Muscle layer of duodenum (tissue), 2 donors: ENCODE measurements around the gene BICD1.

Experiments
- H3K27ac ChIP-seq: one replicate; pipeline ENCODE4 v1.7.0; 2013; ENCODE audit warnings: mild to moderate bottlenecking, low read length
- H3K27me3 ChIP-seq: one replicate; pipeline ENCODE4 v1.7.0; 2013; ENCODE audit warnings: low read depth, mild to moderate bottlenecking, control low read depth, low read length
- H3K36me3 ChIP-seq, 2 donors: one replicate each; pipeline ENCODE4 v1.7.0; 2013; ENCODE audit warnings: low read length in 2 of 2, control low read depth in 1 of 2, mild to moderate bottlenecking in 1 of 2; ENCODE audit not compliant: insufficient read depth in 2 of 2, control insufficient read depth in 1 of 2
- H3K4me1 ChIP-seq, 2 donors: one replicate each; pipeline ENCODE4 v1.7.0; 2013; ENCODE audit warnings: low read length in 2 of 2, mild to moderate bottlenecking in 2 of 2, control low read depth in 1 of 2, moderate library complexity in 1 of 2; ENCODE audit not compliant: insufficient read depth in 2 of 2, control insufficient read depth in 1 of 2
- H3K4me3 ChIP-seq, 2 donors: one replicate each; pipeline ENCODE4 v1.7.0; 2013; ENCODE audit warnings: low read length in 2 of 2, low read depth in 1 of 2, mild to moderate bottlenecking in 1 of 2
- H3K9me3 ChIP-seq, 2 donors: one replicate each; pipeline ENCODE4 v1.7.0; 2013; ENCODE audit warnings: low read length in 2 of 2, control low read depth in 1 of 2, mild to moderate bottlenecking in 1 of 2; ENCODE audit not compliant: control insufficient read depth in 1 of 2
- donor health status: healthy.

The BICD1 gene

DNA sequence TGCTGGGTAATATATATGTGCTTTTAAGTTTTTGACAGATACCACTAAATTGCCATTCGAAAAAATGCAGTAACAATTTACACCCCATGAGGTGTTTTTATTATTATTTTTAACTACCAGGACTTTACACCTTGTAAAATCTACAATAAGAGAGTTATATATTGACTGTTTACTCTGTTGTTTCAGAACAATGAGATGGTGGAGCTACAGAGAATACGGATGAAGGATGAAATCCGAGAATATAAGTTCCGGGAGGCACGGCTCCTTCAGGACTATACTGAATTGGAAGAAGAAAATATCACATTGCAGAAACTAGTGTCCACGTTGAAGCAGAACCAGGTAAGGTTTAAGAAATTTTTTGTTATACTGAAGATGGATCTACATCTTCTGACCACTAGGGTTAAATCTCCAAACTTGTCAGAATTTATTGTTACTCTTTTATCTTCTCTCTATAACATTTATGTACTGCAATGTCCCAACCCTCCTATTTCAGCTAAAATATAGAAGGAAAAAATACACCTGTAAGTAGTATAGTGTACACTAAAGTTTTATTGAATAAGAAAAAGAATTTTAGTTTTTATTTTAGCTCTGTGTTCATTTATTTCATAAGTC, 187.3 kb downstream of the BICD1 start:
- Histone ChIP-seq H3K4me3 (no peak overlapping the region), H3K27me3 (no peaks in the 10 kb centered on the region), H3K36me3 (peaks cover 0 to 3% of the 10 kb centered on the region in 2 donors), H3K9me3 (no peaks in the 10 kb centered on the region), H3K27ac (no peak overlapping the region), H3K4me1 (no peaks in the 10 kb centered on the region)

DNA sequence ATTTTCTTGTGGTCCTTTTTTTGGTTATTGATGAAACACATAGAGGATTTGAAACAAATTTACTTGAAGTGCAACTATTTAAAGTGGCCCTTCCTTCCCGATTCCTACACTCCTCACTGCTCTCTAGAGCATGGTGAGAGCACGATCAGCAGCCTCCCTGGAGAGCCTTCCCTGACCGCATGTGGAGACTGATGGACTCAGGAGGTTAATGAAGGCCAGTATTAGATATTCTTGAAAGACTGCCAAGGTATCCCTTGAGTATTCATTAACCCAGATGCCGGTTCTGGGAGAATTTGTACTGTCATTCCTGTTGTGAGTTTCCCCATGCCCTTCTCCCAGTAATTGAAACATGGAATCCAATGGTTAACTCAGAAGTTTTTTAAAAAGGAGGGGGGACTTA, 189.9 kb downstream of the BICD1 start:
- Histone ChIP-seq H3K27ac (no peak overlapping the region), H3K27me3 (no peaks in the 10 kb centered on the region), H3K36me3 (peaks cover 0 to 3% of the 10 kb centered on the region in 2 donors), H3K9me3 (no peaks in the 10 kb centered on the region), H3K4me3 (no peak overlapping the region), H3K4me1 (no peaks in the 10 kb centered on the region)

DNA sequence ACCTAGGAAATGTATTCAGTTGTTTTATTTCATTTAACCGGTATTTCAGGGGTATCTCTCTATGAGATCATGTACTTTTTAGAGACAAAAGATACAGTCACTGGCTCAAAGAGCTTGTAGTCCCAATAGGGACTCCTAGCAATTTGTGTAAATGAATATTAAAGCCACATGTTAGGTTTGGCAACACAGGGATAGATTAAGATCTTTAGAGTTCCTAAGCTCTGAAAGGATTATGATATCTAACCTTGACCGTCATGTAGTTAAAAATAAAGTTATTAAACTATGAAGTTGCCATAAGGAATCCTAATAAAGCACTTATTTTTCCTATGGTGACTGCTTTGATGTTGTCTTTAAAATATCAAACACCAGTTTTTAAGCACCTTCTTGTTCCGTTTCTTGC, 192.3 kb downstream of the BICD1 start:
- H3K36me3 ChIP-seq: peaks cover 0 to 2% of the 10 kb centered on the region in 2 donors
- no peaks in the 10 kb centered on the region for H3K4me1 ChIP-seq
- no peak overlapping the region for H3K27ac ChIP-seq
- H3K9me3 ChIP-seq: no peaks in the 10 kb centered on the region
- no peaks in the 10 kb centered on the region for H3K27me3 ChIP-seq
- no peak overlapping the region for H3K4me3 ChIP-seq

DNA sequence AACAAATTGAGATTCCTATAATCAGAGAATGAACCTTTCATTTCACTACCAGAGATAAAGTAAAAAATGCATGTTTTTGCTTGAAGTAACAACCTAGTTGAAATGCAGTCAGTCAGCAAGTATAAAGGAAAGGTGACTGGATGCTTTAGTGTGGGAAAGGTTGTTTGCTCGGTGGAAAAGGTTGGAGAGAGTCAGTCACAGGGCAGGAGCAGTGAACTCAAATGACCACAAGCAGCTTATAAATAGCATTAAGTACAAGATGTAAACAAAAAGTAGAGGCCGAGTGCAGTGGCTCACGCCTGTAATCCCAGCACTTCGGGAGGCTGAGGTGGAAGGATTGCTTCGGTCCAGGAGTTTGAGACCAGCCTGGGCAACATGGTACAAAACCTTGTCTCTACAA, 194.6 kb downstream of the BICD1 start:
- no peak overlapping the region for H3K27ac ChIP-seq
- no peaks in the 10 kb centered on the region for H3K4me1 ChIP-seq
- H3K27me3 ChIP-seq: no peaks in the 10 kb centered on the region
- no peaks in the 10 kb centered on the region for H3K9me3 ChIP-seq
- H3K4me3 ChIP-seq: no peak overlapping the region
- H3K36me3 ChIP-seq: peaks cover 4 to 6% of the 10 kb centered on the region in 2 donors

DNA sequence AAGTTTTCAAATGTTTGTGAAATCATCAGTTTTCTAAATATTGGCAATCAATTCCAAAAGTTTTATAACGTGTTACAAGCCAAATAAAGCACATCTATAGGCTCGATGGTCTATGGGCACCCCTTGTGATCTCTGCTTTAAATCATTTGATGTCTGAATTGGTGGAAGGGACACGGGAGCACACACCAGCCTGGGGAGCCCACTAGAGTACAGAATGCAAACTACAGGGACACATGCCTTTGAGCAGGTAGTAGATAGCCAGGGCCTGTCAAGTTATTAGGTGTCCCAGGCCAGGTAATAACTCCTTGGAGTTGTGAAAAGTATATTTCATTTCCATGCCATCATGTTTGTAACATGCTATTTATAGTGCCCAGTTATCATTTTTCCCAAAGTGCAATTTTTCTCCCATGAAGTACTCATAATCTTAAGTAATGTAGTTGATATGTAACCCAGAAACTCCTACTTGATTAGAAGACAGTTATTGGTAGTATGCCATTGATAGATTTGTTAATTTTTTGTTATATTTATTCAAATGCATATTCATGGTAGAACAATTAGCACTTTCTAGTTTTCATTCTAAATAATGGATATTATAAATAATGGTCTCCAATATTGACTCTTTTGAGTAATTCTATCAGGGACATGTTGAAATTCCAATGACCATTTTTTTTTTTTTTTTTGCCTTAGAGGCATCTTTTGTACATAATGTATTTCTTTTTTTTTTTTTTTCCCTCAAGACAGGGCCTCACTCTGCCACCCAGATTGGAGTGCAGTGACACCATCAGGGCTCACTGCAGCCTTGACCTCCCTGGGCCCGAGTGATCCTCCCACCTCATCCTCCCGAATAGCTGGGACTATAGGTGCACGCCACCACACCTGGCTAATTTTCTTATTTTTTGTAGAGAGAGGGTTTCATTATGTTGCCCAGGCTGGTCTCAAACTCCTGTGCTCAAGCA, 195.8 kb downstream of the BICD1 start:
- Histone ChIP-seq H3K9me3 (no peaks in the 10 kb centered on the region), H3K36me3 (peaks cover 4 to 6% of the 10 kb centered on the region in 2 donors), H3K4me1 (no peaks in the 10 kb centered on the region), H3K4me3 (no peak overlapping the region), H3K27me3 (no peaks in the 10 kb centered on the region), H3K27ac (no peak overlapping the region)

DNA sequence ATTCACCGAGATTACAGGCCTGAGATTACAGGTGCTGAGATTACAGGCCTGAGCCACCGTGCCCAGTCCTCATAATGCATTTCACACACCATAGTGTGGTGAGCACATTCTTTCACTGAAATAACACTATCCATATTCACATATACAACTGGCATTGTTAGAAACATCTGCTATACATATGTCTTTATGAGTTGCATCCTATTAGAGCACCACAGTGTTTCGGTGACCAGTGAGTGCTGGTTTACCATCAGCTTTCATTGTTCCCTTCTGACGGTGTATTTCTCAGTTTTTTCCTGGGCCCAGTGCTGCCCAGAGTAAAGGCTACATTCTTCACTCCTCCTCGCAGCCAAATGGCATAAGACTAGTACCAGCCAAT, 196.5 kb downstream of the BICD1 start:
- Histone ChIP-seq H3K9me3 (no peaks in the 10 kb centered on the region), H3K27ac (no peak overlapping the region), H3K4me1 (no peaks in the 10 kb centered on the region), H3K36me3 (peaks cover 4 to 6% of the 10 kb centered on the region in 2 donors), H3K27me3 (no peaks in the 10 kb centered on the region), H3K4me3 (no peak overlapping the region)

DNA sequence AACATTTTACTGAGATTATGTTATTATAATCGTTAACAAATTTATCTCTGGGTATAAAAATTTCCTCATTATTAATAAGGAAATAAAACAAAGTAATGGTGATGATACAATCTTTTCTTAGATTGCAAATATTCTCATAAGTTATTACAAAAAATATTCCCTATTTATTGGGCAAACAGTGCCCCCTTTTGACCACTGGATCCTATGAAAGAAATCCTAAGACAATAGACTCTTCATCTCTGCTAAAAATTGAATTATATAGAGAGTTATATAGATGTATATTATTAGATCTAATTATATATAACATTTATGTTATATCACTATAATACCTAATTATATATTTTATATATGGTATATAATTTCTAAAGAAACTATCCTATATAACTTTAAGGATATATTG, 198.5 kb downstream of the BICD1 start:
- no peaks in the 10 kb centered on the region for H3K4me1 ChIP-seq
- no peak overlapping the region for H3K27ac ChIP-seq
- H3K9me3 ChIP-seq: no peaks in the 10 kb centered on the region
- peaks cover 4 to 6% of the 10 kb centered on the region in 2 donors for H3K36me3 ChIP-seq
- H3K27me3 ChIP-seq: no peaks in the 10 kb centered on the region
- no peak overlapping the region for H3K4me3 ChIP-seq

DNA sequence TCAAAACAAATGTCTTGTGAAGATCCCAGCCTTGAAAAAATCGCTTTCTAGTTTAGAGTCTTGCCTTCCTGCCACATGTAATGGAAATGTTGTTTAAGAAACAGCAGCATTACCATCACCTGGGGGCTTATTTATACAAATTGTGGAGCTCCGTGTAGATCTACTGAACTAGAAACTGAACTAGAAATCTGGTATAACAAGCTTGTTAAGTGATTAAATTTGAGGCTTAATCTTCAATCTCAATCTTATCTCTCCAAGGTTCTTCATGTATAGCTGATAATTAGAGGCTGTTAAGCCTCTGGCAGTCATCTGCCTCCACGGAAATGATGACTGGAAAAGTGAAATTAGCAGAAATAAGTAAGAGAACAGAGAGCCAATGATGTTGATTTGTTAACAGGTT, 200.7 kb downstream of the BICD1 start:
- Histone ChIP-seq H3K4me1 (no peaks in the 10 kb centered on the region), H3K36me3 (peaks cover 4 to 6% of the 10 kb centered on the region in 2 donors), H3K27me3 (no peaks in the 10 kb centered on the region), H3K9me3 (no peaks in the 10 kb centered on the region), H3K4me3 (no peak overlapping the region), H3K27ac (no peak overlapping the region)

DNA sequence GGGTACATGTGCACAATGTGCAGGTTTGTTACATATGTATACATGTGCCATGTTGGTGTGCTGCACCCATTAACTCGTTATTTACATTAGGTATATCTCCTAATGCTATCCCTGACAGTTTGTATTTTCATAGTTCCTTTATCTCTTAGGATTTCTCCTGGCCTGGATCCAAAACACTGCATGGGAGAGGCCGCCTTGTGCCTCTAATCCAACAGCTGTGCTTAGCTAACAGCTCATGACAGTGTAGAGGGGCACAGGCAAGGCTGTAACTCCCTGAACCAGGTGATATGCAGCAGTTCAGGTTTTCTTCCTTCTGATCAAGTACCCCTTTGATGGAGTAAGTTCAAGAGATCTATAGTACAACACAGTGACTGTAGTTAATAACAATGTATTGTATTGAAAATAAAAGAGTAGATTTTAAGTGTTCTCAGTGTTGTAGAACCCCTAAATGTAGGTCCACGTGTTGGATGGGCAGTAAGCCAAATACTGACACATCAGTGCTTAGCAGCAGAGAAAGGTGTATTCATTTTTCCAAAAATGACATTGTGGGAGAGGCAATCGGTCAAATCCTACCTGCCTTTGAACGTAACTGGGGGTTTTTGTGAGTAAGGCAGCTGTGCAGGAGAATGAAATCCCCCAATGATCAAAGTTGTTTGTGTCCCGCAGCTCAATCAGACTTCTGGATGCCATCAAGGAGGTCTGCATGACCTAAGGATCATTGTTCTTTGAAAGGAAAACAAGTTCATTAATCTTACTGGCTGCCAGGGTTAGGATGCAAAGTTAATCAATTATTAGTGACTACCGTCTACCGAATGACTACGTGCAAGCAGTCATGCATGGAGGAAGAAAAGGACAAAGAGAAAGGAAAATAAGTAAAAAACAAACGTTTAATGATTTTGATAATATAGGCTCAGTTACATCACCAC, 203.4 kb downstream of the BICD1 start:
- H3K9me3 ChIP-seq: no peaks in the 10 kb centered on the region
- H3K27ac ChIP-seq: no peak overlapping the region
- H3K36me3 ChIP-seq: peaks cover 4 to 6% of the 10 kb centered on the region in 2 donors
- no peaks in the 10 kb centered on the region for H3K4me1 ChIP-seq
- no peaks in the 10 kb centered on the region for H3K27me3 ChIP-seq
- no peak overlapping the region for H3K4me3 ChIP-seq

DNA sequence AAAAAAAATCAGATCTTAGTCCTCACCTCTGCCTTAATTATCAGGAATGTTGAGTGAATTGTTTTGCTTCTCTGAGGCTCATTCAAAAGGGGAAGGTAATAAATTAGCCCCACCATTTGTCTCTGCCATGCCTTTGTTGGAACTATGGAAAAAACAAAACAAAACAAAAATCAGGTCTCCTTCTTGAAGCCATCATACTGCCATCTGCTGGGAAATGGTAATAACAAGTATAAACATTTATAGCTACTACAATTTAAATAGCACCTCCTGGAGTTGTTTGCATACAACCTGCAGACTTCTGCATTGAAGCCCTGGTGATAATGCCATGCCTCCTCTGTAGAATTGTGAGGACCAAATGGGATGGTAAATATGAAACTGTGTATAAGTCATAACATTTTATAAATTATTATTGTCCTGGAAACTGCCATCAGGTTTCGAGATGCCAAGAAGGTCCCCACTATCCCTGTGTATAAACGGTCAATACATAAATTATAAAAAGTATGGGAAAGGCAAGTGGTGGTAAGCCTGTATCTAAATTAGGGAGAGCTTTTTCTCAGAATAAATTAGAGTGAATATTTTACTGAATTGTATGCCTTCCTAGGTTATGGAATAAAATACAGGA, 205.5 kb downstream of the BICD1 start:
- Histone ChIP-seq H3K36me3 (no peaks in the 10 kb centered on the region), H3K4me3 (no peak overlapping the region), H3K9me3 (no peaks in the 10 kb centered on the region), H3K4me1 (no peaks in the 10 kb centered on the region), H3K27ac (no peak overlapping the region), H3K27me3 (no peaks in the 10 kb centered on the region)

DNA sequence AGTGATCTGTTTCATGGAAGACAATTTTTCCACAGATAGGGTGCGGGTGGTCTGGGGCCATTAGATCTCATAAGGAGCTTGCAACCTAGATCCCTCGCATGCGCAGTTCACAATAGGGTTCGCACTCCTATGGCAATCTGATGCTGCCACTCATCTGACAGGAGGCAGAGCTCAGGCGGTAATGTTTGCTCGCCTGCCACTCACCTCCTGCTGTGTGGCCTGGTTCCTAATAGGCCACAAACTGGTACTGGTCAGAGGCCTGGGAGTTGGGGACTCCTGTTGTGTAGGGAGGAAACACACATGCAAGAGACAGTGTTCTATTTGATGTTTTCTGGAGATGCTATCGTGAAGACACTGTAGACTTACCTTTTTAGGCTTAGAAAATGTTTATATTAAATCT, 215.7 kb downstream of the BICD1 start:
- no peaks in the 10 kb centered on the region for H3K4me1 ChIP-seq
- H3K4me3 ChIP-seq: no peak overlapping the region
- no peaks in the 10 kb centered on the region for H3K27me3 ChIP-seq
- H3K36me3 ChIP-seq: no peaks in the 10 kb centered on the region
- H3K27ac ChIP-seq: no peak overlapping the region
- H3K9me3 ChIP-seq: no peaks in the 10 kb centered on the region
